Measurements from ENCODE around the gene MUC4.

DNA sequence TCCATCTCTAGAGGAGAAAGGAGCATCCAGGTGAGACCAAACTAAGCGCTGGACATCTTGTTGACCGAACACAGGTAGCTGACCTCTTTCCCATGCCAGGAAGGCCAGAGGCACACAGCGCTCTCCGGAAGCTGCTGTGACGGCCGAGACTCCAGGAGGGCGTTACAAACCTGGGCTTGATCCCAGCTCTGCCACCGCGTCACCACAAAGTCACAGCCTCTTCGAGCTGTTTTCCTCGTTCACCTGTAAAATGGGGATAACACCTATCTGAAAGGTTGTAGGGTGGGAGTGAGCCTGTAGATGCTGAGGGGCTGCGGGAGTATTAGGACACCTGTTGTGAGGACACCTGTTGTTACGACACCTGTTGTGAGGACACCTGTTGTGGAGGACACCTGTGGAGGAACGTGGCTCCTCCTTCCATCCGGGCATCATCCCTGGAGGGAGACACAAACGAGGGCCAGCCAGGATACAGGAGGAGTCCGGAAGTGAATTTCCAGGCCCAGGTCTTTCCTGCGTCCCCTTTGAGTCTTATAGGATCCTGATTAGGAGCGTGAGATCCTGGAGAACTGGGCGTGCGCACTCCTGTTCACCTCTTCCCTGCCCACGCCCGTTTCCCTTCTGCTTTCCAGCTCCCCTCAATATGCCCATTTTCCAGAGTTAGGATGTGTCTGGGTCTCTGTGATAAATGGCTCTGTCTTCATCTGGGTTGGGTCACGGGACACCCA is 2.3 kb upstream of the MUC4 start:
- TF ChIP-seq CTCF (IDR thresholded peaks at IDR 0.05; ENCODE audit: low read depth, low read length) (no peak), MYC (IDR thresholded peaks at IDR 0.05; ENCODE audit: low read depth, low read length) (no peak), POLR2A (IDR thresholded peaks at IDR 0.05; ENCODE audit: extremely low read depth, insufficient read length) (no peak)
